D341Med (cell line): ENCODE data around the gene PLXNA4.

ENCODE experiments used
- DNase-seq: peaks from one replicate; pipeline ENCODE4 v3.0.0; 2012; ENCODE audit warnings: low spot score

Gene PLXNA4

DNA sequence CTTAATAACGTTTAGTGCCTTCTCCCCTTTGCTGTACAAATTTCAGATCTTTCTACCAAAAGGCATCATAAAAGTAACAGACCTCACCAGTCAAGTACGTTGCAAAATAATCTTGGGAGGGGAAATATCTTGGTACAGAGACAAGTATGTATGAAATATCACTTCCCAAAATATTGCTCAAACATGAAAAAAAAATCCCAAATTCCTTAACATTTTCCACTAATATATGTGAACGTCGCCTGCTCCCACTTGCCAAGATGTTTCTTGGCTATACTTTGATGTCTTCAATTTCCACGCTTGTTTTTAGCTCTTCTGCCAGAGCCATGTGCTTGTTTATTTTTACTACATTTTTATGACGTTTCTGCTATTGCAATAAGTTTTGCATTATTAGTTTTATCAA lies 223.5 kb downstream of the PLXNA4 start:
- DNase-seq: no peak

DNA sequence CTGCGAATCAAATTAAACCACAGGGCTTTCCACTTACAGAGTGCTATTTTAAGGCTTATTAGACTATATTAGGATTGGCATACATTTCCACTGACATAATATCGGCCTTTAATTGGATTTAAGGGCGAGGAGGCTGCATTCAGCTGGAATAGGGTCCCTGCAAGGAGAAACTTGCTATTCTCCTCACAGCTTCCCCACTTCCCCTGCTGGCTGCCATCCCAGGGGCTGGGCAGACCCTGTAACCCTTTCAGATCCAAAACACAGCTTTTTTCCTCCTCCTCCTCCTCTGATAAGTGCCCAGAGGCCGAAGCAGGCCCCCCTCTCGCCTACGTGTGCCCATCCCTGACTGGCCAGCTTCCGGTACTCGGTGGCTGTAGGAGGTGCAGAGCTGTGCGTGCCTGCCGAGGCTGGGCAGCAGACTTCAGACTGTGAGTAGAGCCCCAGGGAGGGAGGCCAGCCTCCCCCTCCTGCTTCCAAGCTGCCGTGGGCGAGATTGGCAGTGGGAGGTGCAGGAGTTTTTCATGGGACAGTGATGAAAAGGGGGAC lies 224.2 kb downstream of the PLXNA4 start:
- DNase-seq: no peak

DNA sequence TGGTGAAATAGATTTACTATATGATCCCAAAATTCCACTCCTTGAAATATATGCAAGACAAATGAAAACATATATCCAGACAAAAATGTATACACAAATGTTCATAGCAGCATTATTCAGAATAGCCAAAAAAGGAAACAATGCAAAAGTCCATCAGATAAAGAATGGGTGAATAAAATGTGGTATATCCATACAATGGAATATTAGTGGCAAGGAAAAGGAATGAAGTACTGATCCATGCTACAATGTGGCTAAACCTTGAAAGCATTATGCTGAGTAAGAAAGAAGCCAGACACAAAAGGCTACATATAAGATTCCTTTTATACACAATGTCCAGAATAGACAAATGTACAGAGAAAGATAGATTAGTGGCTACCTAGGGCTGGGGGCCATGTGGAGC lies 225.5 kb downstream of the PLXNA4 start:
- no peak for DNase-seq

DNA sequence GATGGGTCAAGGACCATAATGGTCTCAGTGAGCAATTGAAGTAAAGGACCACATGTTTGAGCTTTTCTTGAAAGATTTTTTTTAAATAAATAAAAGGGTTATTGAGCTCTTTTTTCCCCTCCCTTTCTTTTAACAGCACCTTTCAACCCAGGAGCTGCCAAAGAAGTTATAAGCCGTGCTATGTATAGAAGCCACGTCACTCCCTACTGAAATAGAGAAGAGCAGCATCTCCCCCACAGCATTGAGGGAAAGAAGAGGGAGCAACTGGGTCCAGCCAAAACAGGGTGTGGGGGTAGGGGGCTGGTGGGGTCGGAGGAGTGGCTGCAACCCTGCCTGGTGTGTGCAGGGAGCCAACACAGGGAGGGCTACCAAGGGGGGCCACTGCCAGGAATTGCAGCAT lies 227.2 kb downstream of the PLXNA4 start:
- DNase-seq: no peak

DNA sequence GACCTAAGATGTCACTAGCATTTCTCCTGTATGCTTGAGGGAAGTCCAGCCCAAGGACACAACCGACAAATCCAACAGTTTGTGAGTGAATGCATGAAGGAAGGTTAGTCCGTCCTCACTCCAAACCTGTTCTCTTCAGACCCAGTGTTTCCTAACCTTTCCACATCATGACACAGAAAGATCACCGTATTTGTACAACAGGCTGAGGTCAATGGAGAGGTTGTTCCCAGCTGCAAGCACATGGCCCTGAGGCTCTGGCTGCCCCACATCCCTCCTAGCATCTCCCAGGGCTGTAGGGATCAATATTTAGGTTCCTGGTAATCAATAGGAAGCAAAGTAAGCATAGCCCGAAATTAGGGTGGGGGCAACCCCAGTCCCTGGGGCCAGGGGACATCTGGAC lies 227.9 kb downstream of the PLXNA4 start:
- no peak for DNase-seq

DNA sequence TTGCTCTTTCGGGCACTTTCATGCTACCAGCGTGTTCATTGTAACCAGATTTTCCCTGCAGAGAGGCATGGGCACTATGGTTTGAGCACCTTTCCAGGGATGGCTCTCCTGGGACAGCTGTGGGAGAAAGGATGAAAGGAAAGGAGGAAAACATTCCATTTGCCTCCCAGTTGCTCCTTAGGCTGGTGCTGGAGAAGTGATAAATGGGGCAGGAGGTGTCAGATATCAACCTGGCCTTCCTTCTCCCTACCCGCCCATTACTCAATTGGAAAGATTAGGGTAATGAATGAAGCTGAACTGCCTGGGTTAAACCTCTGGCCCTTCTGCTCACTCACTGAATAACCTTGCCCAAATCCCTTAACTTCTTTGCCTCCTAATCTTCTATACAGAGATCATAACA lies 228.4 kb downstream of the PLXNA4 start:
- DNase-seq: no peak

DNA sequence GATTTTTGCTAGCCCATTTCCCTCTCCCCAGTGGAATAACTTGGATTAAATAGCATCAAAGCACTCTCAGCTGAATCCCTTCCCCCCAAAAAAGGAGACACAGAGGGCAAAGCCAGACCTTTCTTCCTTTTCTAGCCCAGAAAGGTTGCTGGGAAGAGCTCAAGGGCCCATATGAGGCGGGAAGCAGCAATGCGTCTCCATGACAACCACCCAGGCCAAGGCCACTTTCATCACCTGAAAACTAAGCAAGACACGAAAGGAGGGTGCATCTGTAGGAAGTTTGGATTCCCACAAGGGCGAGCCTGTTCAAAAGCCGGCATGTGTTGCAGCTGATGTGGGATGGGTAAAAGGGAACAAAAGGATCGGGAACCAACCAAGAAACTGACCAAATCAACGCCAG lies 229.1 kb downstream of the PLXNA4 start:
- DNase-seq: no peak

DNA sequence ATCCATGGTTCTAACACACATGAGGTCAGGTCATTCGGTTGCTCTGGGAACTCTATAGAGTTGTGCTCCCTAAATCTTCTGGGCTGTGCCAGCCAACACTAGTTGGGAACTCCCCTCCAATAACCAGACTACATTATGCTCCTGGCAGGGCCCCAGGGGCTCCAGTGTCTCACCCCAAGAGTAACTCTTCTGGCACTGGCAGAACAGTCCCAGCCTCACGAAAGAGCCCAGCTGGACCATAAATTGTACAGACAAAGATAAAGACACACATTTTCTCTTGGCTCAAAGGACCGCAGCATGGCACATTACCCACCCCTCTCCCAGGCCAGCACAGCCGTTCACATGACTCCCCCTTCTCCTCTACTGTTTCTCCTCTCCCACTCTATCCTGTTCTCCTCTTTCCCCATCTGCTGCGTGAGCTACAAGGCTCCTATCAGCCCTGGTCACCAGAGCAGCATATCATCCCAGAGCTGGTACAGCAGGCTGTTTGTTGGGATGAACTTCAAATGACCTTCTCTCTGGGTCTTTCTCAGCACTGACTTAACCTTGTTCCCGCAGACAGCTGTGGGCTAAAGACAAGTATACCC lies 230.6 kb downstream of the PLXNA4 start:
- no peak for DNase-seq

DNA sequence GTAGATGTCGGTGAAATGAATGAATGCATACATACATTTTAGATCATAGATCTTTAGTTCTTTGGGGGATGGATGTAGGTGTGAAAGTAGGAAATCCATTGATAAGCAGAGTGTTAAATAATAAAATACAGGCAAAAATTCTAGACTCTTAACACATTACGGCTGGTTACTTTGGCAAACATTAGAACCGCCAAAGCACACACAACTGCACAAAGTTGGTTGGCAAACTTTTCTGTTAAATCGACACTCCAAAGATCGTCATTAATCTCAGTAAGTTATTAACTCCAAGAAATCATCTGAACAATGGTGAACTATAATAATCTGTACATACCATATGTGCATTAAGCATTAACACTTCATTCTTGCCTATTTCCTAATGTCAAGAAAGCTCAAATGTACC lies 231.2 kb downstream of the PLXNA4 start:
- DNase-seq: no peak

DNA sequence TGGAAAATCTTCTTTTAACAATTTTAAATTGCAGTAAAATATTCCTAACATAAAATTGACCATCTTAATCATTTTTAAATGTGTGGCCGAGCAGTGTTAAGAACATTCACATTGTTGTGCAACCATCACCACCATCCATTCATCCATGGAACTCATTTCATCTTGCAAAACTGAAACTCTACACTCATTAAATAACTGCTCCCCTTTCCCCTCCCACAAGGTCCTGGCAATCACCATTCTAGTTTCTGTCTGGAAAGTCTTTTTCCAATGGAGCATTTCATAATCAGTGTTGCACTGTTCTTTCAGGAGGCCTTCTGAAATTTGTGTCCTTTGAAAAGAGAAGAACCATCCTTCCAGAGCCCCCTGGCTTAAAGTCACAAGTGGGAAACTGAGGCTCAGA lies 233.1 kb downstream of the PLXNA4 start:
- no peak for DNase-seq

DNA sequence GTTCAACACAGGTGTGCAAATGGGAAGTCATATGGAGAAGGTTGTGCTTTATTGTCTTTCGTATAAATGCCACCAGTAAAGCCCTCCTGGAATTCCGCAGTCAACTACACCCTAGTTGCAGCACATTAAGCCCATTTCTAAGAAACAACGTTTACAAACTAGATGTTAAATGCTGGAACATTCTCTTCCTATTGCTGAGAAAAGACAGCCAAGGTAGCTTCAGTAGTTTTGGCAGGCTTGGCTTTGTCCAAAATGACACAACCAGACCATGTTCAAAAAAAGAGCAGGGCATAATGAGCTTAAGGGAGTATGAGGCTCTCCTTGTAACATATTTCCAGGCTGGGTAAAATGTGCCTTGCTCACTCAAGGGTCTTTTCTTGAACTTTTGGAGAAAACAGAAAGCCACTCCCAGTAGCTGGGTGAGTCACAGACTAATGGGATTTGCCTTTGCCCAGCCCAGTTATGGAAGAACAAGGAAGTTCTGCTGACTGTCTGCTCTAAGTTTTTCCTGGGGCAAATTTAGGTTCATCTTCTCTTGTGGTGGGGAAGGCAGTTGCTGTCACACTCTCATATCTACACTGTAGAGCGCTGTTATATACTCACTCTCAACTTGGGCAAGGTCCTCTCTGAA lies 238.7 kb downstream of the PLXNA4 start:
- DNase-seq: no peak

DNA sequence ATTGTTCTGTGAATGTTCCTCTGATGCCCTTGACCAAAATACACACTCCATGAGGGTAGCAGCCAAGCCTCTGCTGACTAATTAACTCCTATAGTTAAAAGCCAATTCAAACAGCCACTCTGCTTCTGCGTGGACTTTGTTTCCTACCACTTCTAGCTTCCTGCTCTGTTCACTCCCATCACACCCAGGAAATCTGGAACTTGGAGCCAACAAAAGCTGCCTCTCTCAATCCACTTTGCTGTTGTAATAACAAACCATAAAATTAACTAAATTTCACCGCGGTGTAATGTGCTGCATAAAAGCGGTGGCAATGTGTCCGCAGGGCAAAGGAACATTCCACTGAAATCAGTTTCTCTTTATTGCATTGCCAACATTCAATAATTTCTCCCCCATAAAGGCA lies 239.5 kb downstream of the PLXNA4 start:
- DNase-seq: no peak

DNA sequence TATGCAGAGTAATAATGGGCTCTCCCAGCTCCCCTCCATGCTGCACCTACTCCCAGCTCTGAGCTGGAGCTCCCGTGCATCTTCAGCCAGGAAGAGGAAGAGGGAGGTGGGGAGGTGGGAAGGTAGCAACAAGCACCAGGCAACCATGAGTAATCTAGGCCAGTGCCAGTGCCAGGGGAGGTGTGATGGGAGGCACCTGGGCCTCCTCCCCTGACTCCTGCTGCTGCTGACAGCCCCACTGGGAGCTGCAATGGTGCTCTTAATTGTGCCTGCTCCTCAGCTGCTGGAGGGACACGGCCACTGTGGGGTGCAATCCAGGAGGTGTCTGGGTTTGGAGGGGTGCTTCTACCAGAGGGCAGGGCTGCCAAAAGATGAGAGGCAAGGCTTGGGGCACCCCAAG lies 243.0 kb downstream of the PLXNA4 start:
- DNase-seq: no peak

DNA sequence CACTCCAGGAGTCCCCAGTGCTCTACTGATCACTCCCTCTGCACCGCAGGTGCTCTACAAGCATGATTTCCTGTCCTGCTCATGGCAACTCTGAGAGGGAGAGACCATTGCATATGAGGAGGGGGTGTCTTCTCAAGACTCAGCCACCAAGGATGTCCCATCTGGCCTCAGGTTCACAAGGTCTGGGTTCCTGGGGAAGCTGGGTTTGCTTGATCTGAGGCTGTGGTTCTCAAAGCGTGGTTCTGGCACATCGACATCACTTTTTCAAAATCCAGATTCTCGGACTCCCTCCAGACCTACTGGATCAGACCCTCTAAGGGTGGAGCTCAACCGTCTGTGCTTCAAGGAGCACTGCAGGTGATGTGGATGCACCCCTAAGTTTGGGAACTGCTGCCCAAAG lies 247.5 kb downstream of the PLXNA4 start:
- no peak for DNase-seq

DNA sequence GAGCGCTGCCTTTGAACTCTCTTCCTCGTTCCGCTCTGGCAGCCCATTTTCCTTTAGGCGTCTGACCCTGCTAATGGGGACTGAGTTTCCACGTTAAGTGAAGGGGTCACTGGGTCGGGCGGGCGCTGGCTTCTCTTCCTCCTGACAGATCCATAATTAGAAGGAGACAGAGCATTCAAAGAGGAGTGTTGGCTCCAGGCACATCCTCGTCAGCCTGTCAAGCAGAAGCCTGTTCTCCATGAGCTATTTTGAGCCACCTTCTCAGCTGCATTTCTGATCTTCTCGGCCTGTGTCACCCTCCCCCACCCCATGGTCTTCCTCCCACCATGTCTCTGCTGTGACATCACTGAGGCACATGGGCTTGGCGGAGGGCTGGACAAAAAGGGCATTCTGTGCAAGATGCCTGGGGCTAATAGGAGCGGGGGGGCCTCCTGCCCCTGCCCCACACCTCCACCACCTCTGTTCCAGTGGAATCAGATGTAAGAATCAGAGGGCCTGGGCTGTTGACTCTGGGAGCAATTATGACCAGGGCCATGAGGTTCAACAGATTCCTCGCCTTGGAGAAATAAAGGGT lies 248.1 kb downstream of the PLXNA4 start:
- no peak for DNase-seq

DNA sequence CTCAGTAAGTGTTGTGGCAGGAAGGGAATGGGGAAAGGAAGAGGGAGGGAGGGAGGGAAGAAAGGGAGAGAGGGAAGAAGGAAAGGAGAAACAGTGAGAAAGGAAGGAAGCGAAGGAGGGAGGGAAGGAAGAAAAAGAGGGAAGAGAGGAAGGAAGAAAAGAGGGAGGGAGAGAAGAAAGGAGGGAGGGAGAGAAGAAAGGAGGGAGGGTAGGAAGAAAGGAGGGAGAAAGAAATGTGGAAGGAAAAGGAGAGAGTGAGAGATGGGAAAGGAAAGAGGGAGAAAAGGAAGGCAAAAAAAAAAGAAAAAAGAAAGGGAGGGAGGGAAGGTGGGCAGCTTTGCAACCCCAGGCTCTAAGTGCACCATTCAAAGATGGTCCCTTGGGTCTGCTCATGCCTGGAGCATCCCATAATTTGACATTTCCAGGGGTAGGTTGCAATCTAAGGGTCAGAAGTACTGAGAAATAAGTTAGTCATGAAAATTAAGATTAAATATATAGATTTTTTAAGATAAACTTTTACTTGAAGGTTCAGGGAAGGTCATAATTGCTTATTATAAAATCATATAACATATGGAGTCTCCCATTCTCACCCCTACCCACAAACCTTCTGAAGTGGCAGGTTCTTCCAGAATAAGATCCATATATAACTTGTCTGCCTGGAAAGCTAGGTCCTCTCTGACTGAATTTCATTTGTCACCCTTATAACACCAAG lies 249.2 kb downstream of the PLXNA4 start:
- no peak for DNase-seq

DNA sequence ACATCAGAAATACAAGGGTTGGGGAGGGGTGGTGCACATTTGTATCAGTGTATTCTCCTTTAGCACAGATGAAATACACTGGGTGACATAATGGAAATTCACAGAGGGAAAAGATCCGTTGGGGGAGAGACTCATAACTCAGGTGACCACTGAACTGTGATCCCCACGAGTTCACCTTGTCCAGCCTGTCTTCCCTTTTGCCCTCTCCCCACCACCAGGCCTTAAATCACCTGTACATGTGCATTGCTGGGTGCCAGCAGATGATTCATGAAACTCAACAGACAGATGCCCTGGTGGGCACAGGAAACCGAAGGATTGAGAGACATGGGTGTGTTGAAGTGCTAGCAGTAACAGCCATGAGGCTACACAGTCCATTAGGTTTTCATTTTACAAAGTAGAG lies 253.3 kb downstream of the PLXNA4 start:
- no peak for DNase-seq

DNA sequence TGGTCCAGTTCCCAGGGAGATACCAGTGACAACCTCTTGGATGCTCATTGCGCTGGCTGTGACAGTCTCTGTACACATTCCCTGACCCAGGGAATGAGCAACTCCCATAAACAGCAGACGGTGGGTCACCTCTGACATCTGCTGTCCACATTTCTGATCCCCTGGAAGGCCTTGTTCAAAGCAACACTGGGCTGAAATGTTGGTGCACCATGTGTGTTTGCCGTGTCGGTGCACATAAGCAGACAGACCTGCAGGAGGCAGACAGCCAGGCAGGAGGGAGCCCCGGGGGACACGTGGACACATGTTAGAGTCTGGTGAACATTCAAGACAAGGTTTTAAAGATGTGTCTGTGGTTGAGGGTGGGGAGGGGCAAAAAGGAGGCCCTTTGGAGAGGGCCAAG lies 254.9 kb downstream of the PLXNA4 start:
- DNase-seq: peak; percentile 55

DNA sequence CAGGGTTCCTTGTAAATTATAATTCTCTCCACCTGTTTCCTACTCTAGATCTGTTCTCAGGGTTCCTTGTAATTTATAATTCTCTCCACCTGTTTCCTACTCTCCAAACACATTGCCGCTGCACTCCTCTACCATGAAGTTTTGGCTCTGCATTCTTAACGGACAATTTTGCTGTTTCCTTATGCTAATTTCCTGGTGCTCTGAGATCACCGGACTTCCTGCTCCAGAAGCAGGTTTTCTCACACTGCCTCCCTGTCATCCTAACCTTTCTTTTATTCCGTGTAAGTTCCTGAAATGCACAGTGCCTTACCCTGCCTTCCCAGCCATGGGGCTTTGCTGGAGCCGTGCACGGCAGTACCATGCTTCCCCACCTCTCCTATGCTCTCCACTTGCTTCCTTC lies 256.8 kb downstream of the PLXNA4 start:
- no peak for DNase-seq

DNA sequence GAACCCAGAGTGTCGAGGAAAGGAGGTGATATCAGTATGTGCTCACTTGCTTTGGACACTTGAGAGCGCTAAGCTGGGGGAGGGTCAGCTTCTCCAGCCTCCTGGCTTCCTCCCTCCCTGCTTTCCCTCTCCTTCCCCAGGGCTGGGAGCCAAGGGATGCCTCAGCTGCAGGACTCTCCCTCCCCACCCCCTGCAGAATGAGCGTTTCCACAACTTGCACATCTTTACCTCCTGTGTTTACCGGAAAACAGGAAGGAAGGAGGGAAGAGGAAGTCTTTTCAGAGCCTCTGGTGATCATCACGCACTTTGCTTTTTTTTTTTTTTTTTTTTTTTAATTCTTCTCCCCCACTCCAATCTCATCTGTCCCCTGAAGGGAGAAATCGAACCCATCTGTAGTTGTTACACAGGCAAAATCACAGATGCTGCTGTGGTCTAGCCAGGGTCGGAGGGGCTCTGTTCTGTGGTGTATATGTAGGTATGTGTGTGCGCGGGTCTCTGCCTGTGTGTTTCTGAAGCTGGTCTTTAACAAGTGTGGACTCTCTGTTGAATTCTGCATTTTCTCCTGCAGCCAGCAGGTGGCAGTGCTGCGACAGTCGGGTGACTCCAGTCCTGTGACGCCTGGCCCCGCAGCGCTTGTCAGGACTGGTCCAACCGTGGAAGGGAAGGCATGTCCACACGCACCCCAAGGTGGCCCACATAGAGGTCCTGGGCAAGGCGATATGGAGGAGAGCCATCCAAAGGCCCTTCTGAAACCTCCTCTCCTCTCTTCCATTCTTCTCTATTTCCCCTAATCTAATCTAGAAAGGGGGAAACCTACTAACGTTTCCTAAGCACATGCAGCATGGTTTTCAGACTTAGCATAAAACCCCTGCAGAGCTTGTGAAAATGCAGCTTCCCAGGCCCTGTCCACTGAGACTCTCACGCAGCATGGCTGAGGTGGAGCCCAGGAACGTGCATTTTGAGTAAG lies 257.6 kb downstream of the PLXNA4 start:
- DNase-seq: peak; percentile 90

DNA sequence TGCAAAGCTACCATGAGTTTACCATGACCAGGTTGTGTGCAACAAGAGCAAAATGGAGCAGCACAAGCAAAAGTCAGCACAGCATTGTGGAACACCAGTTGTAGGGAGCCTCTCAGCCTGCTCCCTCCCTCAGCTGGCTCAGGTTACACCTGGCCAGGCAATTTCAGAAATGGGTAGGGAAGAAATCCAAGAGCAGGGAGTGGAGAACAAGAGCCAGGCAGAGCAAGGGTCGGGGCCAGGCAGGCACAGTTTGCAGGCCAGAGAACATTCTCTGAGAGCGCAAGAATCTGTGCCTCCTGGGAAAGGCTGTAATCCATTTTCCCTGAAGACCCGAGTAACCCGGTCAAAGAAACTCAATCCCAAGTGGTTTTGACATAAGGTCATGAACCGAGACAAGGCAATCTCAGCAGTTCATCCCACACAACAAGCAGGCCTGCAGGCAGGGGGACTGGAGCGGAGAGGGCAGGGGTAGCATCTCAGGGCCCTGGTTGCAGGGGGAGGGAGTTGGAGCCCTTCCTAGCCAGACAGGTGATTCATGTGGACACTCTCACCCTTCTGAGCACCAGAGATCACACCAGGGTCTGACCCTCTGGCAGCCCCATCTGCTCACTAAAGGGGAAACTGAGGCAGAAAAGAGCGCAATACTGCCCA lies 258.4 kb downstream of the PLXNA4 start:
- DNase-seq: no peak
